ENCODE results near the gene QPRT.

DNA sequence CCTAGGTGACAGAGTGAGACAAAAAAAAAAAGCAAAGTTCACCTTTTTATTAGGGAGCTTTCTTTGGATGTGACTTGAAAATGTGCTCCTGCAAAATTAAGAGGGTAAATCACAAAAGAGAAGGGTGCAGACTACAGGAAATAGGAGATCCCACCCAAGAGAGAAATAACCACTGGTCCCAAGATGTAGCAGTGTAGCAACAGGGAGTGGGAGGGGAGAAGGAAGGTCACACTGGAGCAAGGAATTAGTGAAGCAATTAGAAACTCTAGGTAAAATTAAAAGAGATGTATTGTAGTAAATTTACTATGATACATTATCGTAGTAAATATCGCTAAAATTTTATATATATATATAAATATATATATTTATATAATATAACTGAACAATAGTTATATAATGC lies 28.2 kb upstream of the QPRT start:
- TF ChIP-seq POLR2AphosphoS5 (IDR thresholded peaks at IDR 0.05) (no peak), EP300 (IDR thresholded peaks at IDR 0.05) (no peak), POLR2A (IDR thresholded peaks at IDR 0.05) (no peak)
- TF ChIP-seq, protein P1, sequence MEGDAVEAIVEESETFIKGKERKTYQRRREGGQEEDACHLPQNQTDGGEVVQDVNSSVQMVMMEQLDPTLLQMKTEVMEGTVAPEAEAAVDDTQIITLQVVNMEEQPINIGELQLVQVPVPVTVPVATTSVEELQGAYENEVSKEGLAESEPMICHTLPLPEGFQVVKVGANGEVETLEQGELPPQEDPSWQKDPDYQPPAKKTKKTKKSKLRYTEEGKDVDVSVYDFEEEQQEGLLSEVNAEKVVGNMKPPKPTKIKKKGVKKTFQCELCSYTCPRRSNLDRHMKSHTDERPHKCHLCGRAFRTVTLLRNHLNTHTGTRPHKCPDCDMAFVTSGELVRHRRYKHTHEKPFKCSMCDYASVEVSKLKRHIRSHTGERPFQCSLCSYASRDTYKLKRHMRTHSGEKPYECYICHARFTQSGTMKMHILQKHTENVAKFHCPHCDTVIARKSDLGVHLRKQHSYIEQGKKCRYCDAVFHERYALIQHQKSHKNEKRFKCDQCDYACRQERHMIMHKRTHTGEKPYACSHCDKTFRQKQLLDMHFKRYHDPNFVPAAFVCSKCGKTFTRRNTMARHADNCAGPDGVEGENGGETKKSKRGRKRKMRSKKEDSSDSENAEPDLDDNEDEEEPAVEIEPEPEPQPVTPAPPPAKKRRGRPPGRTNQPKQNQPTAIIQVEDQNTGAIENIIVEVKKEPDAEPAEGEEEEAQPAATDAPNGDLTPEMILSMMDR (IDR thresholded peaks at IDR 0.05), result no peak

All from sigmoid colon (tissue), 4 donors.